ENCODE results near the gene AGFG1. TPM values are rescaled to one million over a fixed set of nuclear protein-coding genes. Genes with fewer than 3 reads are reported as not detected.
"Not testable (repeated sequence)": the region's sequence is repeated elsewhere in the genome, so short reads cannot be mapped to it uniquely, and the experiment has no call there.

AGFG1 gene
- total RNA-seq, 1 experiment from 2014 or later, result 100 TPM

- Histone ChIP-seq H3K4me3 (no peak overlapping the region), H3K27me3 (no peaks in the 10 kb centered on the region), H3K36me3 (peaks cover 56% of the 10 kb centered on the region), H3K9me3 (peaks cover 2% of the 10 kb centered on the region; the same call in 1 of the 2 replicates)
- peak; percentile 4 for DNase-seq
Observed at GRCh38 chr2:227545990-227546389, 74.0 kb downstream of the AGFG1 start.

- no peak for DNase-seq
- Histone ChIP-seq H3K4me3 (no peak overlapping the region), H3K27me3 (no peaks in the 10 kb centered on the region), H3K9me3 (no peaks in the 10 kb centered on the region), H3K36me3 (peaks cover 59% of the 10 kb centered on the region)
Observed at GRCh38 chr2:227551836-227552235, 79.9 kb downstream of the AGFG1 start.

DNA sequence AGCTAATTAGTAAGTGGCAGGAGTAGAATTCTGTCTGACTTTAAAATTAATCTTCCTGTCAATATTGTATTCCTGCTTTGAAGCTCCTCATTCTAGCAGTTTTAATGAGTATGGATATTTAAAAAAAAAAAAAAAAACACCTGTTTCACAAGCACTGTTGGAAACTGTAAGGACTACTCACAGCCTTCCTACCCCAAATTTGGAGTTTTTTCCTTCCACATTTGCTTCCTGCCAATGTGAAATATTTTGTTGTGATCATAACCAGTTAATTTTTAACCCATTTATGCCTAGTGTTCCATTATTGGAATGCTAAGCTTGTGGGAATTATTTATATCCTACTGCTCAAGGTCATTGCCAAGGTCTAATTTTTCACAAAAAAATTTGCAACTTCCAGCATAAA lies 90.6 kb downstream of the AGFG1 start:
- DNase-seq, result no peak
- H3K4me3 ChIP-seq, result no peak overlapping the region
- no peaks in the 10 kb centered on the region for H3K9me3 ChIP-seq
- H3K27me3 ChIP-seq, result no peaks in the 10 kb centered on the region
- peaks cover 24% of the 10 kb centered on the region for H3K36me3 ChIP-seq

DNA sequence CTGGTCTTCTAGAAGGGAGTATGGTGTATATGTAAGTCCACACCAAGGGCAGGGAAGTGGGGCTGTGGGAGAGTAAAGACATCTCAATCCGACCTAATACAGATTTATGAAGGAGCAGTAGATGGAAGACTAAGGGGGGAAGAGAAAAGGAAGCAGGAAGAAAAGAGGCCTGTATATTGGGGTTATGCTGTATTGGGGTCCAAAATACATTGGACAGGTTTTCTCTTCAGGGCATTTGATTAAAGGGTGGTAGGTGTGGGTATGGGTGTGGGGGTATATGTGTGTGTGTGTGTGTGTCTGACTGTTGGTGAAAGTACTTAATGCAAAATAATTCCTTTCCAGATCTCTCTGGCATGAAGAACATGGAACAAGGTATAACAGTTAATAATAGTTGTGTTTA lies 93.1 kb downstream of the AGFG1 start:
- no peaks in the 10 kb centered on the region for H3K9me3 ChIP-seq
- no peak overlapping the region for H3K4me3 ChIP-seq
- H3K27me3 ChIP-seq, result no peaks in the 10 kb centered on the region
- peaks cover 15% of the 10 kb centered on the region for H3K36me3 ChIP-seq
- no peak for DNase-seq

DNA sequence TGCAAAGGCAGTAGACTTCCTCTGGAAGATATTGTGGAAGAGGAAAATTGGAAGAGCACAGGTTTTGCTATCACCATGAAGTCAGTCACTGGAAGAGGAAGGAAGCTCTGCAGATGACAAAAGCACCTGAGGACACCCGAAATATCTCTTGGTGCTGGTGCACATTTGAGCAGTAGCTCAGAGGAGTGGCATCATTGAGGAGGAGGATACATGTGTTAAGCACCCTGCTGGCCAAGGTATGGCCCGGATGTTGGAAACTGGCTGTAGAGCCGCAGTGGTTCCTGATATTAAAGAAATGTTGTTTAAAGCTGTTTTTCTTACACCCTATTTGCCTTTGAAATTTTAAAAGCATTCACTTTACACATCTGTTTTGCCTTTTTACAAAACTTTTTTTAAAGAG lies 94.1 kb downstream of the AGFG1 start:
- no peak overlapping the region for H3K4me3 ChIP-seq
- peaks cover 12% of the 10 kb centered on the region for H3K36me3 ChIP-seq
- no peaks in the 10 kb centered on the region for H3K27me3 ChIP-seq
- no peak for DNase-seq
- H3K9me3 ChIP-seq, result no peaks in the 10 kb centered on the region

- Histone ChIP-seq H3K27me3 (no peaks in the 10 kb centered on the region), H3K36me3 (peaks cover 4% of the 10 kb centered on the region), H3K4me3 (no peak overlapping the region), H3K9me3 (no peaks in the 10 kb centered on the region)
- no peak for DNase-seq
Observed at GRCh38 chr2:227568852-227569169, 96.9 kb downstream of the AGFG1 start.

GRCh38 chr2:227570615-227571014 lies 98.7 kb downstream of the AGFG1 start:
- H3K9me3 ChIP-seq, result no peaks in the 10 kb centered on the region
- H3K4me3 ChIP-seq, result no peak overlapping the region
- DNase-seq, result no peak
- no peaks in the 10 kb centered on the region; the same call in none of the 2 replicates for H3K36me3 ChIP-seq
- no peaks in the 10 kb centered on the region for H3K27me3 ChIP-seq

GRCh38 chr2:227576110-227576509 lies 104.2 kb downstream of the AGFG1 start:
- no peaks in the 10 kb centered on the region for H3K27me3 ChIP-seq
- H3K4me3 ChIP-seq, result no peak overlapping the region
- H3K9me3 ChIP-seq, result no peaks in the 10 kb centered on the region
- H3K36me3 ChIP-seq, result no peaks in the 10 kb centered on the region
- no peak for DNase-seq

DNA sequence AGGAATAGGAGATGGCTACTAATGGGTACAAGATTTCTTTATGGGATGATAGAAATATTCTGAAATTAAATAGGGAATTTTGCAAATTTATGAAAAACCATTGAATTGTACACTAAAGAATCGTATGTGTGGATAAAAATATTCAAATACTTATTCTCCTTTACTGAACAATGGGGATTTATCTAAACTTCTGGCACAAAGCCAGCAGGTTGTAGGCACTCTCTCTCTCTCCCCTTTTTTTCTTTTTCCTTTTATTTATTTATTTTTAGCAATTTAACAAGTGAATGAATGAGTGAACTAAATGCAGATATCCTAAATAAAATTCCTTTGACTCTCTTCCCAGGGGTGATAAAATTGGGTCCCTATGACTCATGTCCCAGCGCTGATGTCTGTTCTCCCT lies 104.9 kb downstream of the AGFG1 start:
- no peak for DNase-seq
- Histone ChIP-seq H3K9me3 (no peaks in the 10 kb centered on the region; the same call in 1 of the 2 replicates), H3K27me3 (no peaks in the 10 kb centered on the region), H3K4me3 (no peak overlapping the region), H3K36me3 (no peaks in the 10 kb centered on the region)

- Histone ChIP-seq H3K9me3 (peaks cover 6% of the 10 kb centered on the region), H3K27me3 (no peaks in the 10 kb centered on the region), H3K4me3 (no peak overlapping the region), H3K36me3 (no peaks in the 10 kb centered on the region)
- DNase-seq, result no peak
Observed at GRCh38 chr2:227577555-227577954, 105.6 kb downstream of the AGFG1 start.

GRCh38 chr2:227578642-227579041 lies 106.7 kb downstream of the AGFG1 start:
- no peaks in the 10 kb centered on the region for H3K36me3 ChIP-seq
- DNase-seq, result no peak
- no peak overlapping the region for H3K4me3 ChIP-seq
- no peaks in the 10 kb centered on the region for H3K27me3 ChIP-seq
- H3K9me3 ChIP-seq, result peaks cover 8% of the 10 kb centered on the region

DNA sequence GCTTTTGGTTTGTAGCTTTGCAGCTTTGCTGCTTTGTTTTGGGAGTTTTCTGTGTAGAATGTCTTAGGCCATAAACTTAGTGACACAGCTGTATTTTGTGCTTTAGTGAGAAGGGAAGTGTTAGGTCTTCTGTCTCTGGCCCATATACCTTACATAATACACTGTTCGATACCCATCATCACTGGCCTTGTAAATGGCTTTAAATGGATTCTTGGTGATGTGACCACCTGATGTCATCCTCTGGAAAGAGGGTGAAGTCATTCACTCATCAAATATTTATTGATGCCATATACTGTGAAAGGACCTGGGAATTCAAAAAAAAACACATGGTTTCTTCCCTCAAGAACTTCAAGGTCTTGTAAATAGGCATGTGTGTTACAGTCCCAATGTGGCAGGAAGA lies 107.8 kb downstream of the AGFG1 start:
- Histone ChIP-seq H3K9me3 (peaks cover 8% of the 10 kb centered on the region), H3K36me3 (no peaks in the 10 kb centered on the region), H3K27me3 (no peaks in the 10 kb centered on the region), H3K4me3 (no peak overlapping the region)
- no peak for DNase-seq

GRCh38 chr2:227582369-227582768 lies 110.4 kb downstream of the AGFG1 start:
- no peak for DNase-seq
- no peaks in the 10 kb centered on the region for H3K27me3 ChIP-seq
- no peaks in the 10 kb centered on the region for H3K36me3 ChIP-seq
- no peak overlapping the region for H3K4me3 ChIP-seq
- H3K9me3 ChIP-seq, result peaks cover 8% of the 10 kb centered on the region

DNA sequence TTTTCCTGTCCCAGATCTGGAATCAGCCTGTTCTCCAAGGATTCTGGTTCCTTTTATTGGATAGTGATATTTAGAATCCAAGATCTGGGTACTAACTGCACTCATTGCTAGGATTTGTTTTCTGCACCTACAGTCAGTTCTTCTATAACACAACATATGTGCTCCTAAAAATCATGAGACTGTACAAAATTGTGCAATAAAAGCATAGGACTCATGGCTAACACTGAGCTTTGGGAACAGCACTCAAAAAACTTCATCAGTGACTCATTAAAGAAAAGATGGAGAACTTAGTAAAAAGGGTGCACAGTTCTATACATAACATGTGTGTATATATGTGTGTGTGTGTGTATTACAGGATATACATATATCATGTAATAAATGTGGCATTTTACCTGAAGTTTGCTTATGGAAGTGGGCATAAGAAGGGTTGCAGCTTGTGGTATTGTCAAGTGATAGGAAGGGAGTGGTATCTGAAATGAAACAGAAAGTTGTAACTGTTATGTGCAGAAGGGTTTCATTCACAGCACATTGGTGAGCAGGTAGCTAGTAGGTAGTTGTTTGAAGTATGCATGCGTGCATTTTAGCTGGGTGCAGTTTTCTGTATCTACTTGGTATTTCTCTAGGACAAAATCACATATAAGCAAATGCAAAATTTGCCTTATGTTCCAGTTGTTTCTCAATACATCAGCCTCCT lies 120.9 kb downstream of the AGFG1 start:
- no peaks in the 10 kb centered on the region for H3K9me3 ChIP-seq
- no peak overlapping the region for H3K4me3 ChIP-seq
- no peaks in the 10 kb centered on the region for H3K36me3 ChIP-seq
- no peak for DNase-seq
- no peaks in the 10 kb centered on the region for H3K27me3 ChIP-seq

DNA sequence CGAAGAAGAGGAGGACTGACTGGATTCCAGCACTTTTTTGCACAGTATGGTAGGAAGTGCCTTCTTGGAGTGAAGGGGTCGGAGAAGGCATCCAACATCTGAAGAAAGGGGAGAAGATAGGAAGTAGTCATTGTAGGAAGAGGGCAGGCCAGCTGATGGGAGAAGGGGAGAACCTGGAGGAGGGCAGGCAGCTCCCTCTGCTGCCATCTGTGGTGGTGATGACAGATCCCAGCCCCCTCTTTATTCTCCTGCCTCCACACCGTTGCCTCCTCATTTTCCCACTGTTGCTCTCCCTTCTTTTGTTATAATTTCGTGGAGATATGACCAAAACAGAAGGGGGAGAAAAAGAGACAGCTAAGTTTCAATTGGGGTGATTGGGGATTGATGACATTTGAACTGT lies 123.8 kb downstream of the AGFG1 start:
- no peak for DNase-seq
- no peaks in the 10 kb centered on the region for H3K9me3 ChIP-seq
- H3K4me3 ChIP-seq, result no peak overlapping the region

DNA sequence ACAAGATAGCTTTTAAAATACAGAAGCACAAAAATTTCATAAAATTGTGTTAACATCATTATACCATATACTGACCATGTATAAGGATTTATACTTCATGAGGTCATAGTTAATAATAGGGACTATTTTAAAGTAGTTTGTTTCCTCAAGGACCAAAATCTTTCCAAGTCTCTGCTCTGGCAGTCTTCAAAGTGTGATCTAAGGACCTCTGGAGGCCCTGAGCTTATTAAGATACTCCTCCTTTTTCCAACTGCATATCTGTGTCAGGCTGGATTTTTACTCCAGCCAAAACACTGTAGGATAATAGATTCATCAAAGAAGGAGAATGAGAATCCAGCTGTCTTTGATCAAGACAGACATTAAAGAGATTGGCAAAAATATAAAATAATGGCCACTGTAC lies 125.1 kb downstream of the AGFG1 start:
- no peaks in the 10 kb centered on the region for H3K9me3 ChIP-seq
- no peaks in the 10 kb centered on the region for H3K27me3 ChIP-seq
- H3K4me3 ChIP-seq, result no peak overlapping the region
- H3K36me3 ChIP-seq, result no peaks in the 10 kb centered on the region
- DNase-seq, result no peak

More for the DNA sequence above, 123.8 kb downstream of the AGFG1 start:
- Histone ChIP-seq H3K36me3 (no peaks in the 10 kb centered on the region), H3K27me3 (no peaks in the 10 kb centered on the region)

GRCh38 chr2:227597998-227598397 lies 126.0 kb downstream of the AGFG1 start:
- no peak for DNase-seq
- Histone ChIP-seq H3K9me3 (no peaks in the 10 kb centered on the region), H3K27me3 (no peaks in the 10 kb centered on the region), H3K36me3 (no peaks in the 10 kb centered on the region), H3K4me3 (no peak overlapping the region)

DNA sequence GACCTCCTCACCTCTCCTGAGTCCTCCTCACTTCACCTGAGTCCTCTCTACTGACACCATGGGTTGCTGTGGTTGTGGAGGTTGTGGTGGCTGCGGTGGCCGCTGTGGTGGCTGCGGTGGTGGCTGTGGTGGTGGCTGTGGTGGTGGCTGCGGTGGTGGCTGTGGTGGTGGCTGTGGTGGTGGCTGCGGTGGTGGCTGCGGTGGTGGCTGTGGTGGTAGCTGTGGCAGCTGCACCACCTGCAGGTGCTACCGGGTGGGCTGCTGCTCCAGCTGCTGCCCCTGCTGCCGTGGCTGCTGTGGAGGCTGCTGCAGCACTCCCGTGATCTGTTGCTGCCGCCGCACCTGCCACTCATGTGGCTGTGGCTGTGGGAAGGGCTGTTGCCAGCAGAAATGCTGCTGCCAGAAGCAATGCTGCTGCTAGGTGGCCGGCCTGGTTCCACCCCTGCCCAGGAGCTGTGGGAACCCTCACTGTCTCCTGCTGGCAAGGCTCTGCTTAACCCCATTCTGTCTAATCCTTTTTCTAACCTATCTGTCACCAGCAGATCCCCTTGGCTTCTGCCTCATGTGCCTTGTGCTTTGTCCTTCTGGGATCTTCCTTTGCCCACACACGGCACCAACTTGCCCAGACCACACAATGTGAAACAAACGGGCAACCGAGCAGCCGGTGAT lies 127.0 kb downstream of the AGFG1 start, which contains the start of gene SCYGR2:
Gene SCYGR2, plus strand, starts transcription at position 59 of the 669 bp plus-strand sequence. Its CDS starts 0 bp downstream, at position 59.
- not testable (repeated sequence) for H3K27me3 ChIP-seq, DNase-seq, H3K36me3 ChIP-seq, H3K4me3 ChIP-seq, H3K9me3 ChIP-seq

Data from MG63 (cell line).